Esophagus muscularis mucosa (tissue), 4 donors: ENCODE data around the gene EEF1AKMT3. TPM values are rescaled to one million over a fixed set of nuclear protein-coding genes. Genes with fewer than 3 reads are reported as not detected.
A peak's percentile ranks its signal among the peaks of the same experiment; 100 is the strongest.
"Not testable (repeated sequence)": the region's sequence is repeated elsewhere in the genome, so short reads cannot be mapped to it uniquely, and the experiment has no call there.

Source experiments
- DNase-seq: peaks from one replicate; pipeline ENCODE4 v3.0.0-alpha.2; 2017; ENCODE audit errors: extremely low spot score
- H3K27ac ChIP-seq, 4 donors: fragments of 200-600 bp; sonication (generic); replicated peaks in 1 of 4; 1 replicate in 3 of 4; 2 replicates in 1 of 4; pipeline ENCODE4 v1.5.1; 2016 to 2019; ENCODE audit warnings: mild to moderate bottlenecking in 1 of 4
- H3K27me3 ChIP-seq, 4 donors: fragments of 200-600 bp; sonication (generic); one replicate each; pipeline versions ENCODE4 v1.5.1 to v1.6.0; 2016 to 2019
- H3K36me3 ChIP-seq, 4 donors: fragments of 200-600 bp; sonication (generic); one replicate each; pipeline ENCODE4 v1.5.1; 2016 to 2019
- H3K4me1 ChIP-seq, 4 donors: fragments of 200-600 bp; sonication (generic); one replicate each; pipeline ENCODE4 v1.5.1; 2016 to 2019
- H3K4me3 ChIP-seq, 4 donors: fragments of 200-600 bp; sonication (generic); 1 replicate in 2 of 4; 2 replicates in 2 of 4; pipeline ENCODE4 v1.5.1; 2016 to 2019; ENCODE audit warnings: mild to moderate bottlenecking in 4 of 4, moderate library complexity in 1 of 4
- H3K9me3 ChIP-seq, 4 donors: fragments of 200-600 bp; sonication (generic); 1 replicate in 3 of 4; 2 replicates in 1 of 4; pipeline ENCODE4 v1.5.1; 2016 to 2019
- CTCF ChIP-seq, 3 experiments: fragments of 200-600 bp in 2 of 3; fragments of 450-650 bp in 1 of 3; sonication (generic) in 2 of 3; IDR thresholded peaks; one replicate each; pipeline ENCODE4 v1.5.1; 2017 to 2019; ENCODE audit warnings: antibody characterized with exemption in 3 of 3, mild to moderate bottlenecking in 2 of 3, moderate library complexity in 1 of 3
- EP300 ChIP-seq: sonication (generic); formaldehyde crosslinking; IDR thresholded peaks from one replicate; pipeline ENCODE4 v1.6.1; 2017; ENCODE audit warnings: antibody characterized with exemption
- POLR2A ChIP-seq: fragments of 450-650 bp; IDR thresholded peaks from one replicate; pipeline ENCODE4 v1.6.1; 2017; ENCODE audit warnings: antibody characterized with exemption, moderate library complexity, mild to moderate bottlenecking, low read depth
- POLR2AphosphoS5 ChIP-seq, 2 donors: sonication (generic); formaldehyde crosslinking; IDR thresholded peaks; one replicate each; pipeline ENCODE4 v1.6.1; 2017; ENCODE audit warnings: antibody characterized with exemption in 2 of 2
- WGBS: methylation state at CpG from one replicate; pipeline ENCODE4 v1.1.5; 2018; 5-methylcytosine and 5-hydroxymethylcytosine counted together
- intact Hi-C: fragments of 100-400 bp; cut with DNase I; formaldehyde crosslinking; loops from one replicate; pipeline ENCODE4 v1.15.1; 2023
- total RNA-seq, 4 donors: library from RNA; depleted of rRNA; stranded (reverse); fragments of >200 nt; gene quantifications; one replicate each; pipeline versions ENCODE4 v1.1.0 to v1.2.1, GENCODE V29; 2016

The EEF1AKMT3 gene
- total RNA-seq, 4 donors from 2014 or later, result 6.6 to 13.2 (median 10.0) TPM

- intact Hi-C loops, result no loop called here
- TF ChIP-seq EP300, result no peak
- TF ChIP-seq CTCF (IDR thresholded peaks at IDR 0.05), result no peak
- TF ChIP-seq POLR2AphosphoS5 (IDR thresholded peaks at IDR 0.05), result no peak
- no peak for TF ChIP-seq POLR2A
- no peak overlapping the region for H3K27ac ChIP-seq
- H3K4me1 ChIP-seq, result peaks cover 37 to 56% (median 47%) of the 10 kb centered on the region in 4 donors
- 93% methylated on average over 11 of the region's 11 CpGs for WGBS
- no peaks in the 10 kb centered on the region for H3K9me3 ChIP-seq
- no peak for DNase-seq
- H3K27me3 ChIP-seq, result peaks cover 0 to 24% (median 15%) of the 10 kb centered on the region in 4 donors
- H3K4me3 ChIP-seq, result no peak overlapping the region
- peaks cover 0 to 28% (median 21%) of the 10 kb centered on the region in 4 donors for H3K36me3 ChIP-seq
Observed at GRCh38 chr12:57769594-57769993, 2.8 kb upstream of the EEF1AKMT3 start.

- Histone ChIP-seq H3K27me3 (peaks cover 0 to 12% (median 4%) of the 10 kb centered on the region in 4 donors), H3K27ac (peak overlapping the region in 3 of 4 donors; percentile 90 to 95 (median 93)), H3K9me3 (no peaks in the 10 kb centered on the region), H3K4me3 (no peak overlapping the region), H3K36me3 (peaks cover 0 to 36% (median 23%) of the 10 kb centered on the region in 4 donors), H3K4me1 (peaks cover 26 to 45% (median 35%) of the 10 kb centered on the region in 4 donors)
- TF ChIP-seq CTCF (IDR thresholded peaks at IDR 0.05), result no peak
- TF ChIP-seq POLR2A, result no peak
- TF ChIP-seq POLR2AphosphoS5 (IDR thresholded peaks at IDR 0.05), result no peak
- no peak for TF ChIP-seq EP300
- intact Hi-C loops, result no loop called here
- WGBS, result 98% methylated on average over 4 of the region's 4 CpGs
- DNase-seq, result no peak
Observed at GRCh38 chr12:57770734-57771133, 1.7 kb upstream of the EEF1AKMT3 start.

- peak; percentile 98 for DNase-seq
- Histone ChIP-seq H3K9me3 (no peaks in the 10 kb centered on the region), H3K36me3 (peaks cover 0 to 43% (median 23%) of the 10 kb centered on the region in 4 donors), H3K4me1 (peaks cover 20 to 38% (median 29%) of the 10 kb centered on the region in 4 donors), H3K27me3 (peaks cover 0 to 6% (median 0%) of the 10 kb centered on the region in 4 donors), H3K27ac (peak overlapping the region; percentile 90 to 95 (median 94)), H3K4me3 (peak overlapping the region; percentile 70 to 82 (median 76))
- WGBS, result 7% methylated on average over 16 of the region's 16 CpGs
- intact Hi-C loops, result no loop called here
- TF ChIP-seq POLR2AphosphoS5 (IDR thresholded peaks at IDR 0.05), result no peak
- TF ChIP-seq CTCF (IDR thresholded peaks at IDR 0.05), result no peak
- TF ChIP-seq EP300, result no peak
- TF ChIP-seq POLR2A, result no peak
Observed at GRCh38 chr12:57771236-57771872, 1.1 kb upstream of the EEF1AKMT3 start.

GRCh38 chr12:57771873-57772428, 463 bp upstream of the EEF1AKMT3 start, which contains the start of gene METTL1:
TSS of gene METTL1 (minus strand) at chr12:57772105. CDS start at chr12:57772083, 22 bp downstream.
- peak; percentile 98 for DNase-seq
- TF ChIP-seq POLR2AphosphoS5 (IDR thresholded peaks at IDR 0.05), result peak; percentile 80 to 86
- no peak for TF ChIP-seq EP300
- TF ChIP-seq CTCF (IDR thresholded peaks at IDR 0.05), result peak in 1 of 3 experiments; percentile 42
- Histone ChIP-seq H3K9me3 (no peaks in the 10 kb centered on the region), H3K4me3 (peak within 1 kb of the TSS; percentile 70 to 82 (median 76)), H3K27me3 (peaks cover 0 to under 1% (median 0%) of the 10 kb centered on the region in 4 donors), H3K36me3 (peaks cover 0 to 43% (median 23%) of the 10 kb centered on the region in 4 donors), H3K4me1 (peaks cover 14 to 32% (median 23%) of the 10 kb centered on the region in 4 donors), H3K27ac (peak within 1 kb of the TSS; percentile 90 to 95 (median 94))
- WGBS, result 0% methylated on average over 17 of the region's 28 CpGs
- intact Hi-C loops, result no loop called here

GRCh38 chr12:57774634-57775033, 2.2 kb downstream of the EEF1AKMT3 start:
- H3K27me3 ChIP-seq, intact Hi-C loops, H3K27ac ChIP-seq, H3K9me3 ChIP-seq, DNase-seq, H3K4me3 ChIP-seq: not testable (repeated sequence)
- WGBS, result 92% methylated on average over 8 of the region's 11 CpGs
- Histone ChIP-seq H3K4me1 (peaks cover 13 to 29% (median 22%) of the 10 kb centered on the region in 4 donors), H3K36me3 (peaks cover 0 to 34% (median 8%) of the 10 kb centered on the region in 4 donors)
